GM21515 (cell line): Measurements from ENCODE around the gene FTO.

Experiments used
- ATAC-seq: cut with Tn5 transposase; IDR thresholded peaks from one replicate; pipeline ENCODE4 v1.9.1; 2021; ENCODE audit not compliant: unreplicated experiment

The FTO gene

GRCh38 chr16:53924331-53925106 lies 220.6 kb downstream of the FTO start:
- no peak for ATAC-seq

GRCh38 chr16:53925107-53925410 lies 221.1 kb downstream of the FTO start:
- no peak for ATAC-seq

DNA sequence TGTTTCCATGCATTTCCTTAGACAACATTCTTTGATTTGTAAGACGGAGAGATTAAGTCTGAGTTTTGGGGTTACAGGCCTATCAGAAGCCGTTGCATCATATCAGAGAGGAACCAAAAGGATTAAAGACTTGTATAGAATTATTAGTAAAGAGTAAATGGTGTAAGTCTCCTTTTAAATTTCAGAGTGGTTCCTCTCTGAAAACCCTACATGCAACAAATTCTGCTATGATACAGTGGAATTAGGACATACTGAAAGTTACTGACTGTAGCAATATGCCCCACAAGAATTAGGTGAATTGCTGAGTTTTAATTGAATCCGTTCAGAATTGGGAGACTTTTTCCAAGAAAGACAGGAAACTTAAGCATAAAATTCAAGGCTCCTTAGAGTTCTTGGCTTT lies 221.6 kb downstream of the FTO start:
- ATAC-seq: no peak

- no peak for ATAC-seq
Observed at GRCh38 chr16:53926209-53926608, 222.3 kb downstream of the FTO start.

DNA sequence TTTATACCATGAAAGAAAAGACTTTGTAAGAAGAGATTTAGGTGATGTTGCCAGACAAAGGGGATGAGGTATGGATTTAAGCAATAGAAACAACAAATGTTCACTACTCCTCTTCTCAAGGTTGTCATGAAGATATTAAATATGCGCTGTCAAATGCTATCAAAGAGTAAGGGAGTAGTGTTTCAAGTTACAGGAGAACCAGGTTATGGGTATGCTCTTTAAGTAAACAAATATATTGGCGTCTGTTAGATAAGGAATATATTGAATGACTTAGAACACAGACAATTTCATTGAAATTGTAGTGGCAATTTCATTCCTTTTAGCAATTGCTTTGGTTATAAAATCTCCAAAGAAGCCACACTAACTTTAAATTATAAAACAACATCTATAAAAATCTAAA lies 229.0 kb downstream of the FTO start:
- no peak for ATAC-seq

DNA sequence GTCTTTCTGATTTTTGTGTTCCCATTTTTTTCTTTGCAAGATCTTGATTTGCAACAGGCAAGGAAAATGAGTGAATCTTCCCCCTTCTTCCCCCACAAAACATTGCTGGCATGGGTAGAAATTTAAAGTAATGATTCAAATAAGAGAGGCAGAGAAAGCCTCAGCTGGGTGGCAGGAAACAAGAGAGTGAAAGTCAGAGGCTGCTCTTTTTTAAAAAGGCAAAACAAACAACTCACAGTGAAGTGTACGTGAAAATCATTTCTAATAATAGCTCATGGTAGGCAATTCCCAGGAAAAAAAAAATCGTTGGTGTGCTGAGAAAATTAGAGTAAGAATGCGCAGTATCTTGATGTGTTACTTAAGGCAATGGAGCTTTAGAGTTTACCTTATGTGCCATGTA lies 229.5 kb downstream of the FTO start:
- no peak for ATAC-seq

- no peak for ATAC-seq
Observed at GRCh38 chr16:53936052-53936451, 232.1 kb downstream of the FTO start.

- ATAC-seq: no peak
Observed at GRCh38 chr16:53936529-53936928, 232.6 kb downstream of the FTO start.

GRCh38 chr16:53937161-53937880 lies 233.4 kb downstream of the FTO start:
- ATAC-seq: no peak

- no peak for ATAC-seq
Observed at GRCh38 chr16:53944025-53944424, 240.1 kb downstream of the FTO start.

DNA sequence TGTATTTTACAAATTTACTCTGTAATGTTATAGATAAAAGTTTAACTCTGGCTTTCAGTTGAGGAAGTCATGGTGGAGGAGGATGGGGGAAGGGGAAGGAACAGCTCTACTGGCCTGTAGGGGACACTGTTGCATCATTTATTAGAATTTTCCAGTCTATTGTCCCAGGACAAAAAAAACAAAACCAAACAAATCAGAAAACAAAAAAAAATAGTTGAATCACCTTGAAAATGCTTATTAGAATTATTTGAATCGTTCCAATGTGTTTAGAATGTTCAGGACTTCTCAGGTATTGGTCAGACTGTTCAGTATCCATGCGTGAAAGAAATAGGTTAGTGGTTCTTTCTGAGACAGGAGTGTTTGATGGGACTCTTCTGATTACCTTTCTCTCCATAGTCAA lies 242.0 kb downstream of the FTO start:
- no peak for ATAC-seq

- no peak for ATAC-seq
Observed at GRCh38 chr16:53946746-53947386, 242.9 kb downstream of the FTO start.

- no peak for ATAC-seq
Observed at GRCh38 chr16:53947642-53948041, 243.7 kb downstream of the FTO start.

DNA sequence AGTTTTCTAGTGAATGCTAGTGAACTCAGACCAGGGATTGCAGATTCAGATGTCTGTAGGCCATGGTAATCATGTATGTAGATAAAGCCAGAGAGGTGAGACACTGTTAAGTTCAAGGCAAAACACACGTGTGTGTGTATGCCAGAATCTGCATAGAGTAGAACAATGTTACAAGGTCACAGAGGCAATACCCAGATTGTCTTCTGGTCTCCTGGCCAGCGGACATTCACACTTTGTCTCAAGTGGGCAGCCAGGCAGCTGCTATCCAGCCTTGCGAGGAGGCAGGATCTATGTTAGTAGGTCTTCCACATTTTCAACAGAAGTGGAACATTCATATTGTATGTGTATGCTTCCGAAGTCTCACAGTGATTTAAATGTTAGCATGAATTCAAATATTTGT lies 244.4 kb downstream of the FTO start:
- ATAC-seq: no peak

- no peak for ATAC-seq
Observed at GRCh38 chr16:53948734-53949430, 244.9 kb downstream of the FTO start.

- no peak for ATAC-seq
Observed at GRCh38 chr16:53949715-53950410, 245.9 kb downstream of the FTO start.

DNA sequence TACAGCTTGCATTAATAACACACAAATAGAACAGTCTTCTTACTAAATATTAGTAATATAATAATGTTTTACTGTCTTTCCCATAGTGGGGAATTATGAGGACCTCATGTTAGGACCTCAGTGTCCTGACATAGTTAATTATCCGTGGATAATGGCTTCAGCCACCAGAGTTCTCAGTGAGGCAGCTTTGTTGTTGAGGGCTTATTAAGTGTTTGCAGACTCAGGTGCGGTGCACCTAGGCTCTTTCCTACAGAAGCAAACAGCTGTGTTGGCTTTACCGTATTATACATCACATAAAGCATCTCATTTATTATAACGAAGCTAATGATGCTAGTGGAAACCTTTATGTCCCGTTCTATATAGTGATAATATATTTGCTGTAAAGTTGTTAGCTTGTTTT lies 246.7 kb downstream of the FTO start:
- ATAC-seq: no peak

GRCh38 chr16:53952215-53953208 lies 248.6 kb downstream of the FTO start:
- peak; percentile 76 for ATAC-seq

DNA sequence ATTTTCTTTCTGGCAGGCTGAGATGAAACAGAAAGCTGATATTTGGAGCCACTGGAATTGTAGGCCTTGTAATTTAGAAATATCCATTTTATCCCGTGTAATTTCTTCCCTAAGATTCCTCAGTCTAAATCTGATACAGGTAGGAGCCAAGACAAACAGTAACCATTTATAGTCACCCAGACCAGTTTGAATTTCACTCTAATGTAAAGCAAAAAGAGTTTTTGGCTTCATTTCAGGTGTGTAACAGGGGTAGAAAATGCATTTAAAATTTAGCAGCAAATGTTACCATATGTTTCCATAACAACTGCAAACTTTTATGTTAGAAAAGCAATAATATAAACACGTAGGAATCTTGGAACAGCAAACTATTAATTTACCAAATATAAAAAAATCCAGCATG lies 249.4 kb downstream of the FTO start:
- no peak for ATAC-seq
